HepG2 (cell line): Measurements from ENCODE around the gene CISD1. TPM values are rescaled to one million over a fixed set of nuclear protein-coding genes. Genes with fewer than 3 reads are reported as not detected.

ENCODE experiments used
- ADNP ChIP-seq: sonication (generic); formaldehyde crosslinking; IDR thresholded peaks from 2 replicates; pipeline ENCODE4 v1.4.0; 2020; ENCODE audit warnings: missing genetic modification reagents
- AKAP8 ChIP-seq: sonication (generic); formaldehyde crosslinking; IDR thresholded peaks from 2 replicates; pipeline ENCODE4 v1.5.1; 2020; ENCODE audit warnings: mild to moderate bottlenecking, missing genetic modification reagents
- CEBPB ChIP-seq: IDR thresholded peaks from 2 replicates; pipeline ENCODE4 v1.6.1; 2011; ENCODE audit warnings: low read depth, low read length, improper control_type of control experiment, borderline replicate concordance
- CENPX ChIP-seq: sonication (generic); formaldehyde crosslinking; IDR thresholded peaks from 2 replicates; pipeline ENCODE4 v1.9.0; 2021; ENCODE audit warnings: mild to moderate bottlenecking, missing genetic modification reagents, moderate library complexity
- DPF2 ChIP-seq: sonication (generic); formaldehyde crosslinking; IDR thresholded peaks from 2 replicates; pipeline ENCODE4 v1.4.0; 2020; ENCODE audit warnings: mild to moderate bottlenecking, low read depth, missing genetic modification reagents, borderline replicate concordance
- DR1 ChIP-seq: sonication (generic); formaldehyde crosslinking; IDR thresholded peaks from 2 replicates; pipeline ENCODE4 v1.8.0; 2021; ENCODE audit warnings: mild to moderate bottlenecking, missing genetic modification reagents, inconsistent platforms
- HES4 ChIP-seq: sonication (generic); formaldehyde crosslinking; IDR thresholded peaks from 2 replicates; pipeline ENCODE4 v1.9.0; 2021; ENCODE audit warnings: mild to moderate bottlenecking, missing genetic modification reagents, borderline replicate concordance
- HNRNPLL ChIP-seq: fragments of 200-400 bp; formaldehyde crosslinking; IDR thresholded peaks from 2 replicates; pipeline ENCODE4 v1.6.1; 2017; ENCODE audit warnings: mild to moderate bottlenecking, low read depth, low read length; ENCODE audit not compliant: poor library complexity, severe bottlenecking
- ISL2 ChIP-seq: sonication (generic); formaldehyde crosslinking; IDR thresholded peaks from 2 replicates; pipeline ENCODE4 v1.5.0; 2020; ENCODE audit warnings: missing genetic modification reagents
- MAFK ChIP-seq, 2 experiments: IDR thresholded peaks in 1 of 2; conservative IDR thresholded peaks in 1 of 2; 2 replicates each; pipeline ENCODE4 v1.6.1; 2011; ENCODE audit warnings: improper control_type of control experiment in 2 of 2, low read length in 2 of 2
- MAZ ChIP-seq, 2 experiments: sonication (generic) in 1 of 2; formaldehyde crosslinking in 1 of 2; IDR thresholded peaks; 2 replicates each; pipeline versions ENCODE4 v1.5.0 to v1.6.1; 2012 to 2020; ENCODE audit warnings: low read depth in 2 of 2, mild to moderate bottlenecking in 2 of 2, borderline replicate concordance in 1 of 2, improper control_type of control experiment in 1 of 2, low read length in 1 of 2, missing genetic modification reagents in 1 of 2, moderate library complexity in 1 of 2
- MYPOP ChIP-seq: sonication (generic); formaldehyde crosslinking; IDR thresholded peaks from 2 replicates; pipeline ENCODE4 v1.8.1; 2023; ENCODE audit warnings: mild to moderate bottlenecking, moderate library complexity, missing genetic modification reagents
- PATZ1 ChIP-seq: sonication (generic); formaldehyde crosslinking; IDR thresholded peaks from 2 replicates; pipeline ENCODE4 v1.4.0; 2020; ENCODE audit warnings: missing genetic modification reagents
- RAD21 ChIP-seq: fragments of 450-650 bp; formaldehyde crosslinking; IDR thresholded peaks from 2 replicates; pipeline ENCODE4 v1.5.0; 2020; ENCODE audit warnings: mild to moderate bottlenecking
- SIN3A ChIP-seq: IDR thresholded peaks from 2 replicates; pipeline ENCODE4 v1.6.1; 2011; ENCODE audit warnings: low read depth, mild to moderate bottlenecking, control low read depth, low read length, borderline replicate concordance
- TARDBP ChIP-seq: sonication (generic); formaldehyde crosslinking; IDR thresholded peaks from 2 replicates; pipeline ENCODE4 v1.8.0; 2022; ENCODE audit warnings: mild to moderate bottlenecking, missing genetic modification reagents
- ZBTB38 ChIP-seq: sonication (generic); formaldehyde crosslinking; IDR thresholded peaks from 2 replicates; pipeline ENCODE4 v1.5.1; 2020; ENCODE audit warnings: mild to moderate bottlenecking, missing genetic modification reagents
- ZFY ChIP-seq: sonication (generic); formaldehyde crosslinking; IDR thresholded peaks from 2 replicates; pipeline ENCODE4 v1.4.0; 2020; ENCODE audit warnings: missing genetic modification reagents
- ZNF343 ChIP-seq: sonication (generic); formaldehyde crosslinking; IDR thresholded peaks from 2 replicates; pipeline ENCODE4 v1.4.0; 2020; ENCODE audit warnings: mild to moderate bottlenecking, missing genetic modification reagents
- ZNF670 ChIP-seq: sonication (generic); formaldehyde crosslinking; IDR thresholded peaks from 2 replicates; pipeline ENCODE4 v1.8.0; 2022; ENCODE audit warnings: mild to moderate bottlenecking, missing genetic modification reagents, borderline replicate concordance
- ZNF691 ChIP-seq: sonication (generic); formaldehyde crosslinking; IDR thresholded peaks from 2 replicates; pipeline ENCODE4 v1.4.0; 2020; ENCODE audit warnings: missing genetic modification reagents, low read depth, mild to moderate bottlenecking, borderline replicate concordance
- ZNF709 ChIP-seq: sonication (generic); formaldehyde crosslinking; IDR thresholded peaks from 2 replicates; pipeline ENCODE4 v1.5.0; 2020; ENCODE audit warnings: mild to moderate bottlenecking, missing genetic modification reagents
- ZNF776 ChIP-seq: sonication (generic); formaldehyde crosslinking; IDR thresholded peaks from 2 replicates; pipeline ENCODE4 v1.4.0; 2020; ENCODE audit warnings: mild to moderate bottlenecking, missing genetic modification reagents
- ZNF782 ChIP-seq: sonication (generic); formaldehyde crosslinking; IDR thresholded peaks from 2 replicates; pipeline ENCODE4 v1.4.0; 2020; ENCODE audit warnings: missing genetic modification reagents, mild to moderate bottlenecking, borderline replicate concordance
- polyA plus RNA-seq, 8 experiments: library from polyadenylated mRNA; depleted of rRNA in 3 of 8; stranded (reverse) in 7 of 8; unstranded in 1 of 8; fragments of >200 nt; fragmentation: Illumina TruSeq in 4 of 8; extraction: Trizol in 4 of 8; gene quantifications; 2 replicates each; pipeline versions ENCODE4 v1.2.1 to v1.2.3, GENCODE V29; 2011 to 2016; ENCODE audit warnings: low read depth in 4 of 8, missing spikeins in 1 of 8, mixed read lengths in 1 of 8; ENCODE audit not compliant: insufficient read depth in 1 of 8
- total RNA-seq, 5 experiments: library from RNA; depleted of rRNA; stranded (reverse); fragments of >200 nt; fragmentation: Illumina TruSeq; extraction: Trizol; gene quantifications; 2 replicates each; pipeline ENCODE4 v1.2.3, GENCODE V29; 2016; ENCODE audit warnings: low read depth in 1 of 5

The CISD1 gene
- total and polyA plus RNA-seq, 2 of the 13 experiments (the other 11 are each of a cell fraction or from before 2014, with no cell fraction given): 63.4 to 78.9 TPM

GRCh38 chr10:58334817-58335305, 65.9 kb downstream of the CISD1 start, which contains the start of gene UBE2D1 (continued):
- peak; percentile 55; the same call in 1 of the 2 replicates for TF ChIP-seq RAD21
- TF ChIP-seq CENPX: no peak
- TF ChIP-seq SIN3A: peak; percentile 67; the same call in 1 of the 2 replicates
- 0 out of 2 replicates have a peak, but pooled peaks have one; percentile 57 for TF ChIP-seq HES4 (CRISPR knock-in tag)
- peak; percentile 64; the same call in 1 of the 2 replicates for TF ChIP-seq ZNF343 (CRISPR knock-in tag)
- peak; percentile 45; the same call in 1 of the 2 replicates for TF ChIP-seq ZNF776 (CRISPR knock-in tag)
- TF ChIP-seq TARDBP (CRISPR knock-in tag): 0 out of 2 replicates have a peak, but pooled peaks have one; percentile 60
- TF ChIP-seq AKAP8 (CRISPR knock-in tag): no peak
- TF ChIP-seq MYPOP: peak; percentile 24; the same call in 1 of the 2 replicates
- no peak for TF ChIP-seq ADNP (CRISPR knock-in tag)
- 0 out of 2 replicates have a peak, but pooled peaks have one; percentile 21 for TF ChIP-seq ZNF691
- 0 out of 4 replicates have a peak, but pooled peaks have one; percentile 6 to 14 for TF ChIP-seq MAFK (conservative IDR thresholded peaks at IDR 0.05 in 1 of 2, IDR thresholded peaks at IDR 0.05 in 1 of 2; ENCODE audit: low read length in 2 of 2)
- no peak for TF ChIP-seq ZNF670 (CRISPR knock-in tag)
- no peak for TF ChIP-seq DPF2
- TF ChIP-seq ZBTB38 (CRISPR knock-in tag): peak; percentile 60; the same call in 1 of the 2 replicates
- no peak for TF ChIP-seq CEBPB
- TF ChIP-seq HNRNPLL: peak; percentile 81
- peak; percentile 39; the same call in 1 of the 2 replicates for TF ChIP-seq ISL2 (CRISPR knock-in tag)
- TF ChIP-seq ZFY (CRISPR knock-in tag): peak; percentile 89
- TF ChIP-seq DR1: peak; percentile 71; the same call in 1 of the 2 replicates
- peak; percentile 90 for TF ChIP-seq PATZ1
- peak; percentile 53; the same call in 1 of the 2 replicates for TF ChIP-seq ZNF709
- 0 out of 2 replicates have a peak, but pooled peaks have one; percentile 46 for TF ChIP-seq ZNF782 (CRISPR knock-in tag)
- TF ChIP-seq MAZ (IDR thresholded peaks at IDR 0.05; ENCODE audit: borderline replicate concordance, low read depth, low read length): peak; percentile 97
- TF ChIP-seq MAZ (CRISPR knock-in tag; IDR thresholded peaks at IDR 0.05; ENCODE audit: low read depth): peak; percentile 93
